WTC11 (cell line): ENCODE data around the gene ARSA.

Experiments used
- KAT7 ChIP-seq: sonication (generic); formaldehyde crosslinking; IDR thresholded peaks from 2 replicates; pipeline ENCODE4 v1.8.1; 2023; ENCODE audit warnings: missing genetic modification reagents, mild to moderate bottlenecking, borderline replicate concordance
- MAX ChIP-seq: sonication (generic); formaldehyde crosslinking; IDR thresholded peaks from 2 replicates; pipeline ENCODE4 v1.8.0; 2022; ENCODE audit warnings: mild to moderate bottlenecking, missing genetic modification reagents
- NFYB ChIP-seq: sonication (generic); formaldehyde crosslinking; conservative IDR thresholded peaks from 2 replicates; pipeline ENCODE4 v1.8.0; 2022; ENCODE audit warnings: low read depth, missing genetic modification reagents
- SOX15 ChIP-seq: fragments of 250-450 bp; sonication (Bioruptor Pico); IDR thresholded peaks from 2 replicates; pipeline ENCODE4 v1.9.0; 2021; ENCODE audit warnings: mild to moderate bottlenecking
- TEAD4 ChIP-seq: sonication (generic); formaldehyde crosslinking; IDR thresholded peaks from 2 replicates; pipeline ENCODE4 v1.8.0; 2022; ENCODE audit warnings: mild to moderate bottlenecking, missing genetic modification reagents
- ZNF263 ChIP-seq: sonication (generic); formaldehyde crosslinking; IDR thresholded peaks from 2 replicates; pipeline ENCODE4 v1.8.1; 2022; ENCODE audit warnings: low read depth, mild to moderate bottlenecking, moderate library complexity, missing genetic modification reagents
- ZNF423 ChIP-seq: fragments of 250-450 bp; sonication (Bioruptor Pico); IDR thresholded peaks from 2 replicates; pipeline ENCODE4 v2.1.2; 2022; ENCODE audit warnings: mild to moderate bottlenecking, moderate library complexity
- TF ChIP-seq, protein P1 (sequence below): fragments of 200-600 bp; IDR thresholded peaks from 2 replicates; pipeline ENCODE4 v1.8.0; 2022; ENCODE audit warnings: antibody characterized with exemption
- TF ChIP-seq, protein P2 (sequence below): sonication (generic); formaldehyde crosslinking; IDR thresholded peaks from 2 replicates; pipeline ENCODE4 v1.8.1; 2023; ENCODE audit warnings: mild to moderate bottlenecking, moderate library complexity, missing genetic modification reagents
- TF ChIP-seq, protein P3 (sequence below): sonication (generic); formaldehyde crosslinking; IDR thresholded peaks from 2 replicates; pipeline ENCODE4 v1.8.1; 2022; ENCODE audit warnings: low read depth, mild to moderate bottlenecking, moderate library complexity, missing genetic modification reagents, borderline replicate concordance

DNA sequence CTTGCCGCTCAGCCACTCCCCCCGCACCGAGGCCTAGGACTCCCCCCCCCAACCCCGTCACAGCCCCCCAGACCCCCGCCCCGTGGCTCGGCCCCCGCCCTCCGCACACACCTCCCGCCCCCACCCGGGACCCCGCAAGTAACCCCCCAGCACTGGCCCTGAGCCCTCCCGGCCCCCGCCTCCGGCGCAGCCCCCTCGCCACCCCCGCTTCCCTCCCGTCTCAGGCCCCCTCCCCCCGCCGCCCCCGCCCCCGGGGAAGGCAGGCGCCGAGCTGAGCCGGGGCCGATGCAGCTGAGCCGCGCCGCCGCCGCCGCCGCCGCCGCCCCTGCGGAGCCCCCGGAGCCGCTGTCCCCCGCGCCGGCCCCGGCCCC, 46.2 kb upstream of the ARSA start:
- TF ChIP-seq, protein P1, sequence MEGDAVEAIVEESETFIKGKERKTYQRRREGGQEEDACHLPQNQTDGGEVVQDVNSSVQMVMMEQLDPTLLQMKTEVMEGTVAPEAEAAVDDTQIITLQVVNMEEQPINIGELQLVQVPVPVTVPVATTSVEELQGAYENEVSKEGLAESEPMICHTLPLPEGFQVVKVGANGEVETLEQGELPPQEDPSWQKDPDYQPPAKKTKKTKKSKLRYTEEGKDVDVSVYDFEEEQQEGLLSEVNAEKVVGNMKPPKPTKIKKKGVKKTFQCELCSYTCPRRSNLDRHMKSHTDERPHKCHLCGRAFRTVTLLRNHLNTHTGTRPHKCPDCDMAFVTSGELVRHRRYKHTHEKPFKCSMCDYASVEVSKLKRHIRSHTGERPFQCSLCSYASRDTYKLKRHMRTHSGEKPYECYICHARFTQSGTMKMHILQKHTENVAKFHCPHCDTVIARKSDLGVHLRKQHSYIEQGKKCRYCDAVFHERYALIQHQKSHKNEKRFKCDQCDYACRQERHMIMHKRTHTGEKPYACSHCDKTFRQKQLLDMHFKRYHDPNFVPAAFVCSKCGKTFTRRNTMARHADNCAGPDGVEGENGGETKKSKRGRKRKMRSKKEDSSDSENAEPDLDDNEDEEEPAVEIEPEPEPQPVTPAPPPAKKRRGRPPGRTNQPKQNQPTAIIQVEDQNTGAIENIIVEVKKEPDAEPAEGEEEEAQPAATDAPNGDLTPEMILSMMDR = no peak
- TF ChIP-seq MAX = no peak
- no peak for TF ChIP-seq TEAD4
- TF ChIP-seq NFYB (CRISPR knock-in tag) = no peak
- no peak for TF ChIP-seq KAT7 (CRISPR knock-in tag)
- no peak for TF ChIP-seq ZNF263
- TF ChIP-seq, protein P2, sequence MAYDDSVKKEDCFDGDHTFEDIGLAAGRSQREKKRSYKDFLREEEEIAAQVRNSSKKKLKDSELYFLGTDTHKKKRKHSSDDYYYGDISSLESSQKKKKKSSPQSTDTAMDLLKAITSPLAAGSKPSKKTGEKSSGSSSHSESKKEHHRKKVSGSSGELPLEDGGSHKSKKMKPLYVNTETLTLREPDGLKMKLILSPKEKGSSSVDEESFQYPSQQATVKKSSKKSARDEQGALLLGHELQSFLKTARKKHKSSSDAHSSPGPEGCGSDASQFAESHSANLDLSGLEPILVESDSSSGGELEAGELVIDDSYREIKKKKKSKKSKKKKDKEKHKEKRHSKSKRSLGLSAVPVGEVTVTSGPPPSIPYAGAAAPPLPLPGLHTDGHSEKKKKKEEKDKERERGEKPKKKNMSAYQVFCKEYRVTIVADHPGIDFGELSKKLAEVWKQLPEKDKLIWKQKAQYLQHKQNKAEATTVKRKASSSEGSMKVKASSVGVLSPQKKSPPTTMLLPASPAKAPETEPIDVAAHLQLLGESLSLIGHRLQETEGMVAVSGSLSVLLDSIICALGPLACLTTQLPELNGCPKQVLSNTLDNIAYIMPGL (CRISPR knock-in tag) = no peak
- TF ChIP-seq ZNF423 (CRISPR knock-in tag) = no peak
- TF ChIP-seq, protein P3, sequence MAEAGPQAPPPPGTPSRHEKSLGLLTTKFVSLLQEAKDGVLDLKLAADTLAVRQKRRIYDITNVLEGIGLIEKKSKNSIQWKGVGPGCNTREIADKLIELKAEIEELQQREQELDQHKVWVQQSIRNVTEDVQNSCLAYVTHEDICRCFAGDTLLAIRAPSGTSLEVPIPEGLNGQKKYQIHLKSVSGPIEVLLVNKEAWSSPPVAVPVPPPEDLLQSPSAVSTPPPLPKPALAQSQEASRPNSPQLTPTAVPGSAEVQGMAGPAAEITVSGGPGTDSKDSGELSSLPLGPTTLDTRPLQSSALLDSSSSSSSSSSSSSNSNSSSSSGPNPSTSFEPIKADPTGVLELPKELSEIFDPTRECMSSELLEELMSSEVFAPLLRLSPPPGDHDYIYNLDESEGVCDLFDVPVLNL (CRISPR knock-in tag) = no peak
- no peak for TF ChIP-seq SOX15
